SK-N-SH treated with all-trans-retinoic acid at 6 μM for 48 hours (cell line): Measurements from ENCODE around the gene SYTL3.

Experiments used
- ISL1 ChIP-seq: fragments of 250-450 bp; sonication (Bioruptor Pico); IDR thresholded peaks from 2 replicates; pipeline ENCODE4 v2.1.2; 2022; ENCODE audit warnings: mild to moderate bottlenecking, moderate library complexity
- PPARA ChIP-seq: fragments of 250-450 bp; sonication (Bioruptor Pico); IDR thresholded peaks from 2 replicates; pipeline ENCODE4 v1.5.0; 2020; ENCODE audit warnings: mild to moderate bottlenecking, borderline replicate concordance
- RARB ChIP-seq: fragments of 250-450 bp; sonication (Bioruptor Pico); IDR thresholded peaks from 2 replicates; pipeline ENCODE4 v1.8.0; 2021; ENCODE audit warnings: mild to moderate bottlenecking, moderate library complexity
- SNAI2 ChIP-seq: fragments of 250-450 bp; sonication (Bioruptor Pico); IDR thresholded peaks from 2 replicates; pipeline ENCODE4 v1.5.0; 2020; ENCODE audit warnings: mild to moderate bottlenecking, moderate library complexity
- ZC3H10 ChIP-seq: fragments of 250-450 bp; sonication (Bioruptor Pico); IDR thresholded peaks from 2 replicates; pipeline ENCODE4 v1.5.1; 2021; ENCODE audit warnings: mild to moderate bottlenecking, moderate library complexity
- ZFP3 ChIP-seq: fragments of 250-450 bp; sonication (Bioruptor Pico); IDR thresholded peaks from 2 replicates; pipeline ENCODE4 v1.5.0; 2020; ENCODE audit warnings: mild to moderate bottlenecking, moderate library complexity
- ZNF565 ChIP-seq: fragments of 450-650 bp; formaldehyde crosslinking; conservative IDR thresholded peaks from 2 replicates; pipeline ENCODE4 v1.5.0; 2020; ENCODE audit warnings: low read depth, mild to moderate bottlenecking, moderate library complexity
- ZNF70 ChIP-seq: fragments of 450-650 bp; formaldehyde crosslinking; IDR thresholded peaks from 2 replicates; pipeline ENCODE4 v1.5.0; 2020; ENCODE audit warnings: mild to moderate bottlenecking, moderate library complexity
- ZNF8 ChIP-seq: fragments of 450-650 bp; formaldehyde crosslinking; IDR thresholded peaks from 2 replicates; pipeline ENCODE4 v1.5.0; 2020; ENCODE audit warnings: mild to moderate bottlenecking, moderate library complexity
- TF ChIP-seq, protein P1 (sequence below): fragments of 250-450 bp; sonication (Bioruptor Pico); IDR thresholded peaks from 2 replicates; pipeline ENCODE4 v1.8.0; 2020; ENCODE audit warnings: mild to moderate bottlenecking, moderate library complexity, borderline replicate concordance

DNA sequence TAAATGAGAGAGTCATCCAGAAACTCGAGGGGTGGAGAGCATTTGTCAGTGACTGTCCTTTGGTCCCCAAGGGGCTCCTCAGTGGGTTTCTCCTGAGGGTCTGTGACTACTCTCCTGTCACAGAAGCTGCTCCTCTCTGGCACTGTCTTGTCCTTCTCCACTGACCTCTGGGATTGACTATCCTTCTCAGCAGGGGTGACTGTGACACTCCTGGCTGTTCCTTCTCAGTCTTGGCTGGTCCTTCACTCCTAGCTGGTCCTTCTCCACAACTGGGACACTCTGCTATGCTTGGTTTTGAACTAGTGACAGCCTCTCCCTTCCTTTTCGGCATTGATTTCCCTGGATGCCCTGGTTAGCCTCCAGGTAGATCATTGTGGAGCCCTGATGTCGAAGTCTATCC lies 38.8 kb upstream of the SYTL3 start:
- TF ChIP-seq, protein P1, sequence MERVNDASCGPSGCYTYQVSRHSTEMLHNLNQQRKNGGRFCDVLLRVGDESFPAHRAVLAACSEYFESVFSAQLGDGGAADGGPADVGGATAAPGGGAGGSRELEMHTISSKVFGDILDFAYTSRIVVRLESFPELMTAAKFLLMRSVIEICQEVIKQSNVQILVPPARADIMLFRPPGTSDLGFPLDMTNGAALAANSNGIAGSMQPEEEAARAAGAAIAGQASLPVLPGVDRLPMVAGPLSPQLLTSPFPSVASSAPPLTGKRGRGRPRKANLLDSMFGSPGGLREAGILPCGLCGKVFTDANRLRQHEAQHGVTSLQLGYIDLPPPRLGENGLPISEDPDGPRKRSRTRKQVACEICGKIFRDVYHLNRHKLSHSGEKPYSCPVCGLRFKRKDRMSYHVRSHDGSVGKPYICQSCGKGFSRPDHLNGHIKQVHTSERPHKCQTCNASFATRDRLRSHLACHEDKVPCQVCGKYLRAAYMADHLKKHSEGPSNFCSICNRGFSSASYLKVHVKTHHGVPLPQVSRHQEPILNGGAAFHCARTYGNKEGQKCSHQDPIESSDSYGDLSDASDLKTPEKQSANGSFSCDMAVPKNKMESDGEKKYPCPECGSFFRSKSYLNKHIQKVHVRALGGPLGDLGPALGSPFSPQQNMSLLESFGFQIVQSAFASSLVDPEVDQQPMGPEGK (CRISPR knock-in tag), result no peak
- TF ChIP-seq SNAI2 (CRISPR knock-in tag) (no peak), RARB (CRISPR knock-in tag) (no peak), ZC3H10 (CRISPR knock-in tag) (no peak), ZNF8 (no peak), PPARA (CRISPR knock-in tag) (no peak), ISL1 (CRISPR knock-in tag) (no peak), ZNF565 (CRISPR knock-in tag) (no peak), ZNF70 (CRISPR knock-in tag) (no peak), ZFP3 (no peak)
